CD14-positive monocyte (primary cell): ENCODE data around the gene PRKN. TPM values are rescaled to one million over a fixed set of nuclear protein-coding genes. Genes with fewer than 3 reads are reported as not detected.
A peak's percentile ranks its signal among the peaks of the same experiment; 100 is the strongest.

Source experiments
- DNase-seq, 3 donors: peaks; one replicate each; pipeline ENCODE4 v3.0.0-alpha.2; 2011 to 2022
- H2AFZ ChIP-seq: 2 replicates; pipeline ENCODE4 v1.6.0; 2012; ENCODE audit warnings: mild to moderate bottlenecking, low read depth, low read length, inconsistent platforms; ENCODE audit not compliant: insufficient read depth, poor library complexity, severe bottlenecking
- H3K27ac ChIP-seq, 2 donors: 1 replicate in 1 of 2; 2 replicates in 1 of 2; pipeline ENCODE4 v1.5.1; 2012 to 2013; ENCODE audit warnings: low read length in 2 of 2, control low read depth in 1 of 2, inconsistent platforms in 1 of 2, low read depth in 1 of 2, mild to moderate bottlenecking in 1 of 2
- H3K27me3 ChIP-seq, 2 donors: one replicate each; pipeline versions ENCODE4 v1.6.0 to v1.6.1; 2011 to 2013; ENCODE audit warnings: low read length in 2 of 2; ENCODE audit not compliant: control insufficient read depth in 2 of 2, insufficient read depth in 2 of 2
- H3K36me3 ChIP-seq, 2 donors: replicated peaks in 1 of 2; 1 replicate in 1 of 2; 2 replicates in 1 of 2; pipeline versions ENCODE4 v1.5.1 to v1.6.1; 2012 to 2013; ENCODE audit warnings: low read length in 2 of 2, control low read depth in 1 of 2, inconsistent platforms in 1 of 2, mild to moderate bottlenecking in 1 of 2; ENCODE audit not compliant: insufficient read depth in 2 of 2, control insufficient read depth in 1 of 2
- H3K4me1 ChIP-seq, 2 donors: 1 replicate in 1 of 2; 2 replicates in 1 of 2; pipeline versions ENCODE4 v1.5.1 to v1.6.1; 2012 to 2013; ENCODE audit warnings: low read length in 2 of 2, control low read depth in 1 of 2, inconsistent platforms in 1 of 2, mild to moderate bottlenecking in 1 of 2, moderate library complexity in 1 of 2; ENCODE audit not compliant: insufficient read depth in 2 of 2, control insufficient read depth in 1 of 2
- H3K4me2 ChIP-seq: replicated peaks from 2 replicates; pipeline ENCODE3; 2012; ENCODE audit warnings: low read length, moderate library complexity, mild to moderate bottlenecking; ENCODE audit not compliant: poor library complexity, severe bottlenecking; ENCODE audit errors: extremely low read depth
- H3K4me3 ChIP-seq, 3 experiments: fragments of 200-600 bp in 1 of 3; sonication (generic) in 1 of 3; replicated peaks in 1 of 3; 1 replicate in 2 of 3; 2 replicates in 1 of 3; pipeline ENCODE4 v1.5.1; 2011 to 2013; ENCODE audit warnings: low read length in 3 of 3, mild to moderate bottlenecking in 3 of 3, control low read depth in 2 of 3, low read depth in 2 of 3, inconsistent platforms in 1 of 3, moderate library complexity in 1 of 3
- H3K79me2 ChIP-seq: 2 replicates; pipeline ENCODE4 v1.6.0; 2012; ENCODE audit warnings: mild to moderate bottlenecking, control low read depth, inconsistent platforms, low read length, moderate library complexity; ENCODE audit not compliant: insufficient read depth
- H3K9ac ChIP-seq: 2 replicates; pipeline ENCODE4 v1.6.0; 2017; ENCODE audit warnings: low read length, mild to moderate bottlenecking; ENCODE audit not compliant: insufficient read depth, poor library complexity, severe bottlenecking
- H3K9me3 ChIP-seq, 2 donors: replicated peaks in 1 of 2; 1 replicate in 1 of 2; 2 replicates in 1 of 2; pipeline versions ENCODE4 v1.5.1 to v1.6.1; 2012 to 2013; ENCODE audit warnings: low read length in 2 of 2, control low read depth in 1 of 2; ENCODE audit not compliant: control insufficient read depth in 1 of 2, insufficient read depth in 1 of 2
- H4K20me1 ChIP-seq: 2 replicates; pipeline ENCODE4 v1.6.0; 2012; ENCODE audit warnings: mild to moderate bottlenecking, low read length, control low read depth, moderate library complexity; ENCODE audit not compliant: insufficient read depth
- H3K27ac Mint-ChIP-seq, 7 donors: one replicate each; pipeline ENCODE4 v1.8.0; 2020; ENCODE audit warnings: mild to moderate bottlenecking in 7 of 7, mixed read lengths in 7 of 7, moderate library complexity in 6 of 7, inconsistent platforms in 2 of 7
- H3K27me3 Mint-ChIP-seq, 3 donors: one replicate each; pipeline ENCODE4 v1.8.0; 2021 to 2022; ENCODE audit warnings: low read depth in 3 of 3, mild to moderate bottlenecking in 3 of 3, mixed read lengths in 3 of 3, moderate library complexity in 3 of 3, inconsistent platforms in 1 of 3
- H3K36me3 Mint-ChIP-seq, 2 donors: one replicate each; pipeline ENCODE4 v1.8.0; 2020; ENCODE audit warnings: mixed read lengths in 2 of 2, inconsistent platforms in 1 of 2, mild to moderate bottlenecking in 1 of 2
- H3K4me1 Mint-ChIP-seq: one replicate; pipeline ENCODE4 v1.8.0; 2020; ENCODE audit warnings: mild to moderate bottlenecking, mixed read lengths
- H3K4me3 Mint-ChIP-seq, 2 donors: one replicate each; pipeline ENCODE4 v1.8.0; 2020; ENCODE audit warnings: mild to moderate bottlenecking in 2 of 2, mixed read lengths in 2 of 2, moderate library complexity in 1 of 2
- H3K9me3 Mint-ChIP-seq, 7 donors: one replicate each; pipeline ENCODE4 v1.8.0; 2020 to 2022; ENCODE audit warnings: mixed read lengths in 7 of 7, mild to moderate bottlenecking in 6 of 7, moderate library complexity in 6 of 7, inconsistent platforms in 2 of 7
- WGBS: methylation state at CpG from one replicate; pipeline ENCODE4 v1.1.5; 2013; ENCODE audit warnings: missing lambda C conversion rate; ENCODE audit not compliant: insufficient coverage; 5-methylcytosine and 5-hydroxymethylcytosine counted together
- intact Hi-C, 2 donors: fragments of 100-400 bp; cut with micrococcal nuclease; formaldehyde crosslinking; loops; one replicate each; pipeline versions ENCODE4 v1.15.0 to v1.15.1; 2023
- polyA plus RNA-seq, 3 donors: library from polyadenylated mRNA; depleted of rRNA in 1 of 3; unstranded in 2 of 3; stranded (reverse) in 1 of 3; fragments of 300-500 nt in 2 of 3; fragments of >200 nt in 1 of 3; fragmentation: Illumina TruSeq in 2 of 3; gene quantifications; 1 replicate in 2 of 3; 2 replicates in 1 of 3; pipeline ENCODE4 v1.2.3, GENCODE V29; 2012 to 2021
- TF ChIP-seq, protein P1 (sequence below): fragments of 200-600 bp; IDR thresholded peaks from one replicate; pipeline ENCODE4 v1.8.0; 2022; ENCODE audit warnings: antibody characterized with exemption, mild to moderate bottlenecking

Gene PRKN
- polyA plus RNA-seq, 3 donors, result 0.19 to 0.21 TPM; not detected in 1

GRCh38 chr6:162387718-162388382, 339.7 kb downstream of the PRKN start:
- TF ChIP-seq, protein P1, sequence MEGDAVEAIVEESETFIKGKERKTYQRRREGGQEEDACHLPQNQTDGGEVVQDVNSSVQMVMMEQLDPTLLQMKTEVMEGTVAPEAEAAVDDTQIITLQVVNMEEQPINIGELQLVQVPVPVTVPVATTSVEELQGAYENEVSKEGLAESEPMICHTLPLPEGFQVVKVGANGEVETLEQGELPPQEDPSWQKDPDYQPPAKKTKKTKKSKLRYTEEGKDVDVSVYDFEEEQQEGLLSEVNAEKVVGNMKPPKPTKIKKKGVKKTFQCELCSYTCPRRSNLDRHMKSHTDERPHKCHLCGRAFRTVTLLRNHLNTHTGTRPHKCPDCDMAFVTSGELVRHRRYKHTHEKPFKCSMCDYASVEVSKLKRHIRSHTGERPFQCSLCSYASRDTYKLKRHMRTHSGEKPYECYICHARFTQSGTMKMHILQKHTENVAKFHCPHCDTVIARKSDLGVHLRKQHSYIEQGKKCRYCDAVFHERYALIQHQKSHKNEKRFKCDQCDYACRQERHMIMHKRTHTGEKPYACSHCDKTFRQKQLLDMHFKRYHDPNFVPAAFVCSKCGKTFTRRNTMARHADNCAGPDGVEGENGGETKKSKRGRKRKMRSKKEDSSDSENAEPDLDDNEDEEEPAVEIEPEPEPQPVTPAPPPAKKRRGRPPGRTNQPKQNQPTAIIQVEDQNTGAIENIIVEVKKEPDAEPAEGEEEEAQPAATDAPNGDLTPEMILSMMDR, result no peak
- H3K27ac ChIP-seq, result no peak overlapping the region
- H2AFZ ChIP-seq, result no peak overlapping the region
- Mint-ChIP-seq H3K27me3 (peaks cover 0 to 1% (median 0%) of the 10 kb centered on the region in 3 donors), H3K36me3 (no peaks in the 10 kb centered on the region), H3K27ac (peak overlapping the region in 1 of 7 donors; percentile 18), H3K4me3 (no peak overlapping the region), H3K4me1 (no peaks in the 10 kb centered on the region), H3K9me3 (peaks cover 2 to 17% (median 5%) of the 10 kb centered on the region in 7 donors)
- H3K9ac ChIP-seq, result no peak overlapping the region
- no peak for DNase-seq
- intact Hi-C loops, result no loop called here
- H3K4me3 ChIP-seq, result no peak overlapping the region
- no peaks in the 10 kb centered on the region for H3K79me2 ChIP-seq
- H3K4me1 ChIP-seq, result no peaks in the 10 kb centered on the region
- no peaks in the 10 kb centered on the region for H3K27me3 ChIP-seq
- WGBS, result 90% methylated on average over 3 of the region's 15 CpGs
- peaks cover 5 to 20% of the 10 kb centered on the region in 2 donors for H3K9me3 ChIP-seq
- no peaks in the 10 kb centered on the region for H3K36me3 ChIP-seq
- H3K4me2 ChIP-seq, result no peak overlapping the region
- no peaks in the 10 kb centered on the region for H4K20me1 ChIP-seq

- no peak overlapping the region for H3K4me2 ChIP-seq
- H3K79me2 ChIP-seq, result no peaks in the 10 kb centered on the region
- H3K27me3 ChIP-seq, result no peaks in the 10 kb centered on the region
- H3K9ac ChIP-seq, result no peak overlapping the region
- Mint-ChIP-seq H3K27me3 (peaks cover 0 to 1% (median 0%) of the 10 kb centered on the region in 3 donors), H3K27ac (no peak overlapping the region), H3K4me3 (no peak overlapping the region), H3K9me3 (peaks cover 0 to 14% (median 3%) of the 10 kb centered on the region in 7 donors), H3K36me3 (no peaks in the 10 kb centered on the region), H3K4me1 (no peaks in the 10 kb centered on the region)
- H3K27ac ChIP-seq, result no peak overlapping the region
- no peaks in the 10 kb centered on the region for H3K4me1 ChIP-seq
- no peak for DNase-seq
- no peaks in the 10 kb centered on the region for H4K20me1 ChIP-seq
- no peak overlapping the region for H3K4me3 ChIP-seq
- intact Hi-C loops, result no loop called here
- no peaks in the 10 kb centered on the region for H3K36me3 ChIP-seq
- peaks cover 6 to 17% of the 10 kb centered on the region in 2 donors for H3K9me3 ChIP-seq
- H2AFZ ChIP-seq, result no peak overlapping the region
- WGBS, result no CpG with 5 or more reads among the region's 4 CpGs
- TF ChIP-seq, protein P1, result no peak
These were observed 341.6 kb downstream of the PRKN start for GRCh38 chr6:162385980-162386379.
